ENCODE results near the gene GNL1.

GRCh38 chr6:30573113-30573512 lies 16.8 kb upstream of the GNL1 start:
- TF ChIP-seq EZH2 (IDR thresholded peaks at IDR 0.05; ENCODE audit: borderline replicate concordance, low read length), result no peak
- TF ChIP-seq CTCF (conservative IDR thresholded peaks at IDR 0.05 in 1 of 2, IDR thresholded peaks at IDR 0.05 in 1 of 2; ENCODE audit: extremely low read depth in 1 of 2, insufficient read depth in 1 of 2, low read depth in 1 of 2, low read length in 2 of 2), result no peak

Data from mammary epithelial cell (primary cell).